Epidermal melanocyte (primary cell): ENCODE data around the gene MCHR1.
A peak's percentile ranks its signal among the peaks of the same experiment; 100 is the strongest.
"Not testable (repeated sequence)": the region's sequence is repeated elsewhere in the genome, so short reads cannot be mapped to it uniquely, and the experiment has no call there.

Source experiments
- DNase-seq: peaks from one replicate; pipeline ENCODE4 v3.0.0; 2011; ENCODE audit warnings: low spot score; ENCODE audit not compliant: insufficient read length

The MCHR1 gene

DNA sequence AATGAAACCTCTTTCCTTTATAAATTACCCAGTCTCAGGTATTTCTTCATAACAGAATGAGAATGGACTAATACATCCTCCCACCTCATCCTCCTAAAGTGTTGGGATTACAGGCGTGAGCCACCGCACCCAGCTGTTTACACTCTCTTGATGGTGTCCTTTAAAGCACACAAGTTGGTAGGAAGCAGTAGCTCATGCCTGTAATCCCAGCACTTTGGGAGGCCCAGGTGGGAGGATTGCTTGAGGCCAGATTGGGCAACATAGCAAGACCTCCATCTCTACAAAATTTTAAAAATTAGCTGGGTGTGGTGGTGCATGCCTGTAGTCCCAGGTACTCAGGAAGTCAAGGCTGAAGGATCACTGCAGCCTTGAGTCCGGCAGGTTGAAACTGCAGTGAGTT lies 23.3 kb upstream of the MCHR1 start:
- DNase-seq = not testable (repeated sequence)

DNA sequence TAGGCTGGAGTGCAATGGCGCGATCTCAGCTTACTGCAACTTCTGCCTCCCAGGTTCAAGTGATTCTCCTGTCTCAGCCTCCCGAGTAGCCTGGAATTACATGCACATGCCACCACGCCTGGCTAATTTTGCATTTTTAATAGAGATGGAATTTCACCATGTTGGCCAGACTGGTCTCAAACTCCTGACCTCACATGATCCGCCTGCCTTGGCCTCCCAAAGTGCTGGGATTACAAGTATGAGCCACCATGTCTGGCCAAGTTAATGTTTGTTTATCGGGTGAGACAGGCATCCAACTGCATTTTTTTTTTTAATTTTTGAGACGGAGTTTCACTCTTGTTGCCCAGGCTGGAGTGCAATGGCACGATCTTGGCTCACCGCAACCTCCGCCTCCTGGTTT lies 22.6 kb upstream of the MCHR1 start:
- not testable (repeated sequence) for DNase-seq

DNA sequence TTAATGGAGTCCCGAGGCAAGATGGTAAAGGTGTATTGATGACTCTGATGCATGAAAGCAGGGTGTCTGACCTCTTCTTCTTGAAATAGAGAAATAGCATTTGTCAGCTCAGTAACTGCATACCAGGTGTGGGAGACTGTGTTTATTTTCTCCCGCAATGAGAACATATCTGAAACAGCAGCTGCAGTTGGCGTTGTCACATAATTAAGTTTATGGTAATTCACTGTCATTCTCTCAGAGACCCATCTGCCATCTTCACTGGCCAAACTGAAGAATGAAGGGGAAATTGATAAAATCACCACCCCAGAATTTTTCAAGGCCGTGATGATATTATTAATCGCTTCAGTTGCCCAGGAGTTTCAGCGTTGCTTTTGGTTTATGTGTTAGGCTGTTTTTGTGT lies 20.1 kb upstream of the MCHR1 start:
- no peak for DNase-seq

DNA sequence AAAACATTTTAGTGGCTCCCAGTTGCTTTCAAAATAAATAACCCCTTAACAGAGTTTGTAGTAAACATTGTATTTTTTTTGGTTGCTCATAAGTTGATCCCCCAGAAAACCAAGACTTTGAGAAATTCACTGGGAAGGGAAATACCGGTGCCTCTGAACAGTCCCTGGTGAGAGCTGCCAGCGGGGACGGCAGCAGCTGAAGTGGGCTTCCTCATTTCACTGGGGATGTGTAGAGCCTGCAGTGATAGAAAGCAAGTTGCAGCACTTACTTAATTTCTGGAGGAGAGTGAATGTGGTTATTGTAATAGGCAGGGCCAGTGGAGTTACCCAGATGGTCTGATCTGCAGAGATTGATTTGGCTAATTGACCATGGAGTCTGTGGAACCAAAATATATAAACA lies 18.6 kb upstream of the MCHR1 start:
- no peak for DNase-seq

DNA sequence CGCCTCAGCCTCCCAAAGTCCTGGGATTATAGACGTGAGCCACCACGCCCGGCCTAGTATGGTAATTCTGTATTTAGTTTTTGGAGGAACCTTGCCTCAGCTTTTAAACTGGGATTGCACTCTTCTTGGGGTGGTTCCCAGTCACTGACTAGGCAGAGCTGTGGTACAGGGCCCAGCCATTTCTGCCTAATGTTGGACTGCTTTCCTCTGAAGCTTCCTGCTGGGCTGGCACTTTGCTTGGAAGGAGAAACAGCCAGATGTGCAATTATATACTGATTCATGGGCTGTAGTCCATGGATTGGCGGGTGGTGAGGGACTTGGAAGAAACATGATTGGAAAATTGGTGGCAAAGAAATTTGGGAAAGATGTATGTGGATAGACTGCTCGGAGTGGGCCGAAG lies 17.6 kb upstream of the MCHR1 start:
- DNase-seq = no peak

DNA sequence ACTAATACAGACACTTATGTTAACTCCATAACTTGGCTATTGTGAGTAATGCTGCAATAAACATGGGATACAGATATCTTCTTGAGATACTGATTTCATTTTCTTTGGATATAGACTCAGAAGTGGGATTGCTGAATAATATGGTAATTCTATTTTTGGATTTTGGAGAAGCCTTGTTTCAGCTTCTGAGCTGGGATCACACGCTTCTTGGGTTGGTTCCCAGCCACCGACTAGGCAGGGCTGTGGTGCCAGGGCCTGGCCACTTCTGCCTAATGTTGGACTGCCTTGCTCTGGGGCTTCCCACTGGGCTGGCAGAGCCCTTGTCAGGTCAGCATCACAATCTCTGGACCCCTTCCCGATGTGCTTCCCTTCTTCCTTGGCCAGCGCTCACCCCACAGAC lies 14.0 kb upstream of the MCHR1 start:
- no peak for DNase-seq

DNA sequence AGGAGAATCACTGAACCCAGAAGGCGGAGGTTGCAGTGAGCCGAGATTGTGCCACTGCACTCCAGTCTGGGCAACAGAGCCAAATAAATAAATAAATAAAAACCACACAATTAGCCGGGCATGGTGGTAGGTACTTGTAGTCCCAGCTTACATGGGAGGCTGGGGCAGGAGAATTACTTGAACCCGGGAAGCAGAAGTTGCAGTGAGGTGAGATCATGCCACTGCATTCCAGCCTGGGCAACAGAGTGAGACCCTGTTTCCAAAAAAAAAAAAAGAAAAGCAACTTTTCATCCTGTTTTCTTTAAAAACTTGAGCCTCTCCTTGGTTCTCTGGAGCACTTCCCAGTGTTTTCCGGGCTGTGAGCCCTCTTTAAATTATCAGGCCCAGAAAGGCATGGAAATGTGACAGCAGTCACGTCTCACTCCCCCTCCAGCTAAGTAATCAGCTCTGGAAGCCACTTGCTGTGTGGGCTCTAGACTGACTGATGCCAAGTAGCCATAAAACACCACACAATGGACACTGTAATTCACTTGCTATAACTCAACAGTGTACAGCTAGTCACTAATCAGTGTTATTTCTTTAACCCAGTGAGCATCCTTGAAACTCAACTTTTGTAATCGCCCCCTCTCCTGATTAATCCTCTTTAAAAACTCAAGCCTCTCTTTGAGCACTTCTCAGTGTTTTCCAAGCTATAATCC lies 13.0 kb upstream of the MCHR1 start:
- no peak for DNase-seq

DNA sequence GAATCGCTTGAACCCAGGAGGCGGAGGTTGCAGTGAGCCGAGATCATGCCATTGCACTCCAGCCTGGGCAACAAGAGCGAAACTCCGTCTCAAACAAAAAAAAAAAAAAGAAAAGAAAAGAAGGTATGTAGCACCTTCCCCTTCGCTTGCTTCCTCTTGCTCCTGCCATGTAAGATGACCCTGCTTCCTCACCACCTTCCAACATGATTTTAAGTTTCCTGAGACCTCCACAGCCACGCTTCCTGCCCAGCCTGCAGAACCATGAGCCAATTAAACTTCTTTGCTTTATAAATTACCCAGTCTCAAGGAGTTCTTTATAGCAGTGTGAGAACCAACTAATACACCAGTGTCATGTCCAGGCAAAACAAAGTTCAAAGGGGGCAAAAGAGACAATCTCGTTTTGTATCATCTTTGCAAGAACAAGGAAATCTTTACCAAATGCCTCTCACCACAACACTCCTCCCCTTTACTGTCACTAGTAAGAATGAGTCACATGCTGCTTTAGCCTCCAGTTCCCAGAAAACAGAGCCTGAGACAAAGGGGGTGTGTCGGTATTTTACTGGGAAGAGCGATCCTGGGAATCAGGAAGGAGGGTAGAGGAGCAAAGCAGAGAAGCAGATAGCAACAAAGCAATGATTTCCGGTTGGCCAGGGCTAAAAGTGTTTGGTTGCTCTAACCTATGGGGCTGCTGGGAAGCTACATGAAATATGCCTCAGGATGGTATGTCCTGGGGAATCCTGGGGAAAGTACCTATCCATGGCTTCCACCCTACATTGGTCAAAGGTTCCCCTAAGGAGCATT lies 10.5 kb upstream of the MCHR1 start:
- DNase-seq = peak; percentile 88

DNA sequence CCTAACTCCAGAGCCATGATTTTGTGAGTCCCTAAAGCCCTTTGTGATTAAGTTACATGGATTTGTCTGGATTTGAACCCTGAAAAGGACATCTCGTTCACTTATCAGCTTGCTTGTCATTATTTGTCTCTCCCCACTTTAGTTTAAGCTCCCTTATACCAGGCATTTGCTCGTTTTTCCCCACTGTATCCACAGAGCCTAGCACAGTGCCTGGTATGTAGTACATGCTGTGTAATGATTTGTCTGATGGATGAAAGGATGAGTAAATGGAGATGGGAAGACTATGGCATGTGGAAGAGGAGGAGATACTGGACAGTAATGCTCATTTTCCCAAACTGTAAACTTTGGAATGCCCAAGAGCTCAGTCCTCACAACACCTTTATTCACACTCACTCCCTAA lies 9.2 kb upstream of the MCHR1 start:
- no peak for DNase-seq

DNA sequence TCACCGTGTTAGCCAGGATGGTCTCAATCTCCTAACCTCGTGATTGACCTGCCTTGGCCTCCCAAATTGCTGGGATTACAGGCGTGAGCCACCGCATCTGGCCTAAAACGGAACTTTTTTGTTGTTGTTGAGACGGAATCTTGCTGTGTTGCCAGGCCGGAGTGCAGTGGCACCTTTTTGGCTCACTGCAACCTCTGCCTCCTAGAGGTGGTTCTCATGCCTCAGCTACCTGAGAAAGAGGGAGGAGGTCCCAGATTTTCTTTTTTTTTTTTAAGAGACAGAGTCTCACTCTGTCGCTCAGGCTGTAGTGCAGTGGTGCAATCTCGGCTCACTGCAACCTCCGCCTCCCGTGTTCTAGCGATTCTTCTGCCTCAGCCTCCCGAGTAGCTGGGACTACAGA lies 7.9 kb upstream of the MCHR1 start:
- no peak for DNase-seq

DNA sequence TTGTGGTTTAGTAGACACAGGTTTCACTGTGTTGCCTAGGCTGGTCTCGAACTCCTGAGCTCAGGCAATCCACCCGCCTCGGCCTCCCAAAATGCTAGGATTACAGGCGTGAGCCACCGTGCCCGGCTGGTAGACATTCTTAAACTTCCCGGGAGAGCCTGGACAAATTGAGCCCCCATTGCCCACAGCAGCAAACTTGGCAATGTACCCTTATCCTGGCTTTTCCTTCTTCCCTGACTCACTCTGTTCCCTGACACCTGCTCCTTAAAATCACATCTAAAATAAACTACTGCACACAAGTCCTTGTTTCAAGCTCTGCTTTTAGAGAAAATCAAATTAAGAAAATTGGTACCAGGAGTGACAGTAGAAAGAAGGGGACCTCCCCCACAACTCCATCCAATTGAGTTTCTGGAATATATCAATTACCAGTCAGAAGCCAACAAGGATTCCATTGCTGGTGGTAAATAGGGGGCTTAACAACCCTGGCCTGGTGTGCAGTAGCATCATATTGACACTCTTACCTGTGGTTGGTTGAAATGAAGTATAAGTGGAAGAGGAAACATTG lies 7.4 kb upstream of the MCHR1 start:
- no peak for DNase-seq

DNA sequence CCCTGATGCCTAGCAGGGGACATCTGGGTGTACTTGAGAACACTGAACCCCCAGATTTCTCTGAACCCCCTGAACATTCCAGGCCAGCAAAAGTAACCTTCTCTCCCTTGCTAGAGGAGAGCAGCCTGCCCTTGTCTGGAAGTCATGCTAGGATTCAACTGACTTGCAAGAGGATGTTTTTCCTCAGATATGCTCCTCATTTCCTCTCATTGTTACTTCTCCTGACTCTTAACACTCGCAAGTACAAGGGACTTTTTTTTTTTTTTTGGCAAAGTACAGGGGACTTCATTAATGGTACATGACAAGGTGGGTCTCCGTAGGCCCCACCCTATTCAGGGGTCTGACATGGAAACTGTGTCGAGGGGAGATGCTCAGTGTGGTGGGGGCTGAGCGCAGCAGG lies 6.3 kb upstream of the MCHR1 start:
- DNase-seq = no peak

DNA sequence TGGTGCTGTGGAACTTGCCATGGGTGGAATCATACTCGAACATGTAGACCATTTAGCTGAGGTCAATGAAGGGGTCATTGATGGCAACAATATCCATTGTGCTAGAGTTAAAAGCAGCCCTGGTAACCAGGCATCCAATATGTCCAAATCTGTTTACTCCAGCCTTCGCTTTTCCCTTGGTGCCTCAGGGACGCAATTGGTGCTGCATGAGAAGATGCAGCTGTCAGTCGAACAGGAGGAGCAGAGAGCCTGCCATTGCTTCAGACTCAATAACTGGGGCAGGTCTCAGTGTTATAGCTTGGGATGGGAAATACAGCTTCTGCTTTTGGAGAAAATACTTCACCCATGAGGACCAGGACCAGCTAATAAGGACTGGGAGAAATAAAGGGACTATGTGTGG lies 5.0 kb upstream of the MCHR1 start:
- DNase-seq = no peak

DNA sequence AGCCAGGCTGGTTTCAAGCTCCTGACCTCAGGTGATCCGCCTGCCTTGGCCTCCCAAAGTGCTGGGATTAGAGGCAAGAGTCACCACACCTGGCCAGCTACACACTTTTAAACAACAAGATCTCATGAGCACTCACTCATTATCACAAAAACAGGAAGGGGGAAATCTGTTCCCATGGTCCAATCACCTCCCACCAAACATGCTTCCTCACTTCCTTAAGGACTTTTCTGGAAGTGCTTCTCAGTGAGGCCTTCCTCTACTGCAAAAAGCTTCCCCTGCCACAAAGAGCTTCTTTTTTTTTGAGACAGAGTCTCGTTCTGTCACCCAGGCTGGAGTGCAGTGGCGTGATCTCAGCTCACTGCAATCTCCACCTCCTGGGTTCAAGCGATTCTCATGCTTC lies 3.1 kb upstream of the MCHR1 start:
- DNase-seq = not testable (repeated sequence)

DNA sequence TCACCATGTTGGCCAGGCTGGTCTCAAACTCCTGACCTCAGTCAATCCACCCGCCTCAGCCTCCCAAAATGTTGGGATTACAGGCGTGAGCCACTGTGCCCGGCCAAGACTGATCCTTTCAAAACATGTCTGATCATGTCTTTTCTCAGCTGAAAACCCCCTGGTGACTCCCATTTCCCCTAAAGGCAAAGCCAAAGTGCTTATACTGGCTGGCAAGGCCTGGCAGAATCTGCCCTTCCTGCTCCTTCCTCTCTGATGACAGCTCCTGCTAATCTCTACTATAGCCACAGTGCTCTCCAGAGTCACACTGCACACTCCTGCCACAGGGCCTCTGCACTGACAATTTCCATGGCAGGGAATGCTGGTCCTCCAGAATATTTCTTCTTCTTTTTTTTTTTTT lies 2.6 kb upstream of the MCHR1 start:
- no peak for DNase-seq

DNA sequence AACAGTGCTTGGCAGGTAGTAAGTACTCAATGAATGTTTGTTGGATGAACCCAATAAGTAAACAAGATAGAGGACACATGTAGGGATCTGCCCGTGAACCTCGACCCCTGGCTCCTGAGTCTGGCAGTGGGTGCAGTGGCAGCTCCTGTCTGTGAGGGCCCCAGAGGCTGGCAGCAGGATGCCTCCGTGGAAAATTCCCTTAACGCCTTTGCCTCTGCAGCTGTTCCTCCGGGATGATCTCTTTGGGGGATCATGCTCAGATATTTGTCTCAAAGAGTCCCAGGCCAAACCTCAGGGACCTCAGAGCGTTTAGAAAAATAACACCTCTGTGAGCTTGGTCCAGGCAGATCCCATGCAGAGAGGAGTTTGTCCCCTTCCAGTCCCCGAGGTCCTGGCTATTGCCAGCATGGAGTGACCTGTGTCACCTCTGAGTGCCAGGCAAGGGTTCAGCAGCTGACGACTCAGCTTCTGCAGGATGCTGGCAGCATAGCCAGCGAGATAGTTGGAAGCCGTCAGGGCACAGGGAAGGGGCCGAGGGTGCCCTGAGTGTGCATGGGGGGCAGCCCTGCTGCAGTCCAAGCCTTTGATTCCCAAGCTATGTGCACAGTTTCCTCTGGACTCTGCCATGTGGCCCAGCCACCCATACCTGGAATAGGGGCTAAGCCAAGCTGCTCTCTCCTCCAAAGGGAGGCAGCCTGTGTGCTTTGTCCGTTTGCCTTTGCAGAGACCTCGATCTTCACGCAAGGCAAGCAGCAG lies 613 bp upstream of the MCHR1 start:
- DNase-seq = no peak

DNA sequence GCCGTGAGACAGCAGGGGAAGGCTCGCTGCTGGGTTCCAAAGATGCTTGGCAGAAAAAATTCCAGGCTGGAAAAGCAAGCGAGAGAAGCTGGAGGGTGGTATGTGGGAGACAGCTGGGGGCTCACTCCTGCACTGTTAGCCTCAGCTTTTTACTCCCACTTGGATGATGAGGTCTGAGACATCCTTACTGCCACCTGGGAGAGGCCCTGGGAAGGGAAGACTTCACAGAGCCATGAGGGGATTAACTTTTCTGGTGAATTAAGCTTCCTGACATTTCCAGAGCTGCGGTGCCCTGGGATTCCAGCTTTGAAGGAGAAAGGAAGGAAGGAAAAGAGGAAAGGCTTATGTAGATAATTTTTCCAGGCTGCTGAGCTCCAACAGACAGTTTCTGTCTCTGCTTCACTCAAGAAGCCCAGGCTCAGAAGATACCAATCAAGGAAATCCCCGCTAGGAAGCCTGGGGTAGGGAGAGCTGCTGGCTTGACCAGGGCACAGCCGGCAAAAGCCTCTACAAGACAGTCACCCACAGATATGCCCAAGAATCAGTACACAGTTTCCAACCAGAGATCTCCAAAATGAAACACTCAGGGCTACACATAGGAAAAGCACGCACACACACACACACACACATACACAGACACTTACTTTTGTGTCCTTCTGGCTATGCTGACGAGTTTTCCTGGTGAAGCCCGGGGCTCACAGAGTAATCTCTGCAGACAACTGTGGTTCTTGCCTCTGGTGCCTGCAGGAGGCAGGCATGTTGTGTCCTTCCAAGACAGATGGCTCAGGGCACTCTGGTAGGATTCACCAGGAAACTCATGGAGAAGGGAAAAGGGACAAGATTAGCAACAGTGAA lies 907 bp downstream of the MCHR1 start:
- DNase-seq = no peak

DNA sequence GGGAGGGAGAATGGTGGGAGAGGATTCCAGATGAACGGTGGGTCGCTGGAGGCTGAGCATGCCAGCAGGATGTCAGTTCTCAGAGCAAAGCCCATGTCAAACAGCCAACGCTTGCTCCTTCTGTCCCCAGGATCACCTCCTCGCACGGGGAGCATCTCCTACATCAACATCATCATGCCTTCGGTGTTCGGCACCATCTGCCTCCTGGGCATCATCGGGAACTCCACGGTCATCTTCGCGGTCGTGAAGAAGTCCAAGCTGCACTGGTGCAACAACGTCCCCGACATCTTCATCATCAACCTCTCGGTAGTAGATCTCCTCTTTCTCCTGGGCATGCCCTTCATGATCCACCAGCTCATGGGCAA lies 1.5 kb downstream of the MCHR1 start:
- no peak for DNase-seq

DNA sequence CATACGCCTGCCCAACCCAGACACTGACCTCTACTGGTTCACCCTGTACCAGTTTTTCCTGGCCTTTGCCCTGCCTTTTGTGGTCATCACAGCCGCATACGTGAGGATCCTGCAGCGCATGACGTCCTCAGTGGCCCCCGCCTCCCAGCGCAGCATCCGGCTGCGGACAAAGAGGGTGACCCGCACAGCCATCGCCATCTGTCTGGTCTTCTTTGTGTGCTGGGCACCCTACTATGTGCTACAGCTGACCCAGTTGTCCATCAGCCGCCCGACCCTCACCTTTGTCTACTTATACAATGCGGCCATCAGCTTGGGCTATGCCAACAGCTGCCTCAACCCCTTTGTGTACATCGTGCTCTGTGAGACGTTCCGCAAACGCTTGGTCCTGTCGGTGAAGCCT lies 2.2 kb downstream of the MCHR1 start:
- DNase-seq = no peak

DNA sequence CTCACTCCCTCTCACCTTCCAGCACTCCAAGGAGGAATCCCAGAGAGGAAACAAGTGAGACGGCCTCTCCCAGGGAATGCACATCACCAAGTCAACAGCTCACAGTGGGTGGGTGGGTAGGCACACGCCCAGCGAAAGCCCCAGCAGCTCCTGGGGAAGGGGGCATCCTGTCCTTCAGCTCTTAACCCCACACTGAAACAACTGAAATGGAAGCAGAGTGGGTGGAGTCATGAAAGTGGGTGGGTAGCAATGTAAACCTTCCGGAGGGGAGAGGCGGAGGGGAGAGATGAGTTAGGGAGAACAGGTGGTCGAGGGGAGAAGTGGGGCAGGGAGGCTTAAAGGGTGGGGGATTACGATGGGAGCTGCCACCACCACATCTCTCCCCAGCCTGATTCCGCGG lies 5.4 kb downstream of the MCHR1 start:
- no peak for DNase-seq

DNA sequence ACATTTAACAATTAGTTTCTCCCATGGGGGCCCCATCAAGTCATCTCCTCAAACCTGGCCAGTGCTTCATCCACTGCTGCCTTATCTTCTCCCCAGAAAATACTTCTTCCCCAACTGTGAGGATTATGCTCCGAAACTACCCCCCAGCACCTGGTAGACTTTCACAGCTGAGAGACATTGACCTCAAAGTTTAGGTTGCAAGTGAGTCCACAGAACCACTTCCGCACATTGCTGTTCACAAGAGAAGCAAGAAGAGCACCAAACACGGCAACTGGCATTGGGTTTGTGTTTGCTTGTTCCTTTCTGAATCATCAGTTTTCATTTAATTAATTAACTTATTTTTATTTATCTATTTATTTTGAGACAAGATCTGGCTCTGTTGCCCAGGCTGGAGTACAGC lies 6.1 kb downstream of the MCHR1 start:
- DNase-seq = no peak
